ENCODE measurements around the gene TWF1. TPM values are rescaled to one million over a fixed set of nuclear protein-coding genes. Genes with fewer than 3 reads are reported as not detected.

The TWF1 gene
- total RNA-seq, 1 experiment from 2014 or later = 85.9 TPM

GRCh38 chr12:43841253-43841652, 35.1 kb upstream of the TWF1 start:
- Histone ChIP-seq H4K20me1 (ENCODE audit: insufficient read depth) (no peaks in the 10 kb centered on the region), H3K79me2 (ENCODE audit: low read depth) (no peaks in the 10 kb centered on the region), H3K9me2 (ENCODE audit: insufficient read depth) (no peaks in the 10 kb centered on the region), H3K27me3 (ENCODE audit: insufficient read depth, low read depth) (no peaks in the 10 kb centered on the region), H3K4me3 (no peak overlapping the region), H3K4me1 (replicated peaks; ENCODE audit: insufficient read depth) (peaks cover 8% of the 10 kb centered on the region; the same call in 1 of the 2 replicates), H3F3A (ENCODE audit: insufficient read depth, low read depth) (peaks cover 1% of the 10 kb centered on the region; the same call in 1 of the 2 replicates), H3K27ac (no peak overlapping the region), H3K9me3 (ENCODE audit: insufficient read depth, low read depth) (peaks cover 6% of the 10 kb centered on the region; the same call in 1 of the 2 replicates), H2AFZ (no peak overlapping the region), H3K4me2 (no peak overlapping the region), H3K36me3 (ENCODE audit: low read depth) (peaks cover 7% of the 10 kb centered on the region; the same call in 1 of the 2 replicates)
- TF ChIP-seq EZH2 (IDR thresholded peaks at IDR 0.05; ENCODE audit: low read depth) = no peak
- TF ChIP-seq CTCF (conservative IDR thresholded peaks at IDR 0.05) = no peak
- intact Hi-C loops (cut with micrococcal nuclease; ENCODE audit: unreplicated experiment) = no loop called here
- no TSS peak for BruUV-seq (replicated peaks)
- POLR2A ChIA-PET (ENCODE audit: unreplicated experiment) = no interaction called here
- DNase-seq = no peak
- CTCF ChIA-PET = no interaction called here

GRCh38 chr12:43840338-43840737, 34.2 kb upstream of the TWF1 start:
- ChIA-PET POLR2A (ENCODE audit: unreplicated experiment) (no interaction called here), CTCF (no interaction called here)
- no peaks in the 10 kb centered on the region for H3K79me2 ChIP-seq (ENCODE audit: low read depth)
- no peak overlapping the region for H3K4me2 ChIP-seq
- no peaks in the 10 kb centered on the region for H3K9me3 ChIP-seq (ENCODE audit: insufficient read depth, low read depth)
- H3K4me3 ChIP-seq = no peak overlapping the region
- 0 out of 2 replicates have a peak, but pooled peaks cover 6% of the 10 kb centered on the region for H3K4me1 ChIP-seq (replicated peaks; ENCODE audit: insufficient read depth)
- H2AFZ ChIP-seq = no peak overlapping the region
- TF ChIP-seq CTCF (conservative IDR thresholded peaks at IDR 0.05) = no peak
- TF ChIP-seq EZH2 (IDR thresholded peaks at IDR 0.05; ENCODE audit: low read depth) = no peak
- H4K20me1 ChIP-seq (ENCODE audit: insufficient read depth) = no peaks in the 10 kb centered on the region
- BruUV-seq (replicated peaks) = no TSS peak
- DNase-seq = no peak
- H3K9me2 ChIP-seq (ENCODE audit: insufficient read depth) = no peaks in the 10 kb centered on the region
- intact Hi-C loops (cut with micrococcal nuclease; ENCODE audit: unreplicated experiment) = no loop called here
- no peaks in the 10 kb centered on the region for H3K36me3 ChIP-seq (ENCODE audit: low read depth)
- H3K27me3 ChIP-seq (ENCODE audit: insufficient read depth, low read depth) = no peaks in the 10 kb centered on the region
- no peak overlapping the region for H3K27ac ChIP-seq
- no peaks in the 10 kb centered on the region for H3F3A ChIP-seq (ENCODE audit: insufficient read depth, low read depth)

- intact Hi-C loops (cut with micrococcal nuclease; ENCODE audit: unreplicated experiment) = no loop called here
- no peak for DNase-seq
- Histone ChIP-seq H3K4me2 (peak overlapping the region; percentile 83), H4K20me1 (ENCODE audit: insufficient read depth) (no peaks in the 10 kb centered on the region), H3K9me2 (ENCODE audit: insufficient read depth) (no peaks in the 10 kb centered on the region), H3K4me1 (replicated peaks; ENCODE audit: insufficient read depth) (0 out of 2 replicates have a peak, but pooled peaks cover 6% of the 10 kb centered on the region), H3K79me2 (ENCODE audit: low read depth) (no peaks in the 10 kb centered on the region), H3K9me3 (ENCODE audit: insufficient read depth, low read depth) (no peaks in the 10 kb centered on the region), H3K36me3 (ENCODE audit: low read depth) (no peaks in the 10 kb centered on the region), H3F3A (ENCODE audit: insufficient read depth, low read depth) (no peaks in the 10 kb centered on the region; the same call in 1 of the 2 replicates), H3K27me3 (ENCODE audit: insufficient read depth, low read depth) (no peaks in the 10 kb centered on the region), H2AFZ (peak overlapping the region; percentile 91), H3K27ac (no peak overlapping the region), H3K4me3 (peak overlapping the region; percentile 80)
- no peak for TF ChIP-seq CTCF (conservative IDR thresholded peaks at IDR 0.05)
- TF ChIP-seq EZH2 (IDR thresholded peaks at IDR 0.05; ENCODE audit: low read depth) = no peak
- ChIA-PET CTCF (interaction anchor here (0.6 to 0.7 kb wide), 2 partner anchors 48 to 1815 kb away, joined by 3 to 4 read pairs; no protein-coding TSS in a partner anchor), POLR2A (ENCODE audit: unreplicated experiment) (interaction anchor here (0.6 kb wide), 1 partner anchor 10 kb away, joined by 6 read pairs; no protein-coding TSS in a partner anchor)
- BruUV-seq (replicated peaks) = TSS peak; percentile 38
Observed at GRCh38 chr12:43836475-43836989, 30.4 kb upstream of the TWF1 start.
